ENCODE data around the gene TRAF3. TPM values are rescaled to one million over a fixed set of nuclear protein-coding genes. Genes with fewer than 3 reads are reported as not detected.

TRAF3 gene
- total RNA-seq = 11.6 TPM
- long read RNA-seq, full-length matches to known transcripts = 7 of 15 reads
- long read RNA-seq, partial matches to known transcripts = 1 of 15 reads
- long read RNA-seq, other reads (novel, unspliced or antisense) = 7 of 15 reads

- intact Hi-C loops (cut with micrococcal nuclease) = no loop called here
- peak; percentile 68 for ATAC-seq
- peak; percentile 85 for DNase-seq
These were observed at the start of gene TRAF3 for GRCh38 chr14:102776761-102777710. TSS of gene TRAF3 (plus strand) at chr14:102777449. CDS start at chr14:102870202, 92,753 bp downstream.

GRCh38 chr14:102728501-102728900 lies 48.7 kb upstream of the TRAF3 start:
- intact Hi-C loops (cut with micrococcal nuclease) = no loop called here
- ATAC-seq (no peak), DNase-seq (no peak)

- ATAC-seq = no peak
- intact Hi-C loops (cut with micrococcal nuclease) = no loop called here
- no peak for DNase-seq
These were observed 48.0 kb upstream of the TRAF3 start for GRCh38 chr14:102729268-102729667.

- no peak for ATAC-seq
- intact Hi-C loops (cut with micrococcal nuclease) = no loop called here
- no peak for DNase-seq
These were observed 47.4 kb upstream of the TRAF3 start for GRCh38 chr14:102729825-102730224.

- DNase-seq (no peak), ATAC-seq (no peak)
These were observed 46.0 kb upstream of the TRAF3 start for GRCh38 chr14:102731101-102731870.

GRCh38 chr14:102731871-102732800 lies 45.1 kb upstream of the TRAF3 start:
- intact Hi-C loops (cut with micrococcal nuclease) = no loop called here
- ATAC-seq = no peak
- no peak for DNase-seq

More at GRCh38 chr14:102731101-102731870, 46.0 kb upstream of the TRAF3 start:
- intact Hi-C loops (cut with micrococcal nuclease) = no loop called here

GRCh38 chr14:102732924-102733323 lies 44.3 kb upstream of the TRAF3 start:
- DNase-seq (no peak), ATAC-seq (no peak)
- intact Hi-C loops (cut with micrococcal nuclease) = no loop called here

GRCh38 chr14:102733326-102733725 lies 43.9 kb upstream of the TRAF3 start:
- intact Hi-C loops (cut with micrococcal nuclease) = no loop called here
- DNase-seq (no peak), ATAC-seq (no peak)

GRCh38 chr14:102734436-102734835 lies 42.8 kb upstream of the TRAF3 start:
- DNase-seq (no peak), ATAC-seq (no peak)
- intact Hi-C loops (cut with micrococcal nuclease) = no loop called here

GRCh38 chr14:102736956-102737355 lies 40.3 kb upstream of the TRAF3 start:
- intact Hi-C loops (cut with micrococcal nuclease) = no loop called here
- ATAC-seq = no peak
- DNase-seq = no peak

GRCh38 chr14:102737402-102738372 lies 39.6 kb upstream of the TRAF3 start:
- intact Hi-C loops (cut with micrococcal nuclease) = no loop called here
- ATAC-seq = no peak
- no peak for DNase-seq

GRCh38 chr14:102738373-102739189 lies 38.7 kb upstream of the TRAF3 start:
- DNase-seq = no peak
- intact Hi-C loops (cut with micrococcal nuclease) = no loop called here
- no peak for ATAC-seq

GRCh38 chr14:102739190-102739469 lies 38.1 kb upstream of the TRAF3 start:
- ATAC-seq = no peak
- DNase-seq = no peak
- intact Hi-C loops (cut with micrococcal nuclease) = no loop called here

- ATAC-seq (no peak), DNase-seq (no peak)
- intact Hi-C loops (cut with micrococcal nuclease) = no loop called here
These were observed 30.4 kb upstream of the TRAF3 start for GRCh38 chr14:102746634-102747438.

GRCh38 chr14:102748806-102749205 lies 28.4 kb upstream of the TRAF3 start:
- intact Hi-C loops (cut with micrococcal nuclease) = no loop called here

More at GRCh38 chr14:102748806-102749205, 28.4 kb upstream of the TRAF3 start:
- ATAC-seq = no peak
- DNase-seq = no peak

Data from left ventricle myocardium superior (tissue), 1 donor.